T-cell (primary cell): ENCODE results near the gene PREPL. TPM values are rescaled to one million over a fixed set of nuclear protein-coding genes. Genes with fewer than 3 reads are reported as not detected.

Experiments
- ATAC-seq, 4 experiments: fragments of 200-7000 bp in 3 of 4; fragments of 150-1000 bp in 1 of 4; cut with Tn5 transposase; replicated peaks in 1 of 4; 1 replicate in 3 of 4; 2 replicates in 1 of 4; pipeline ENCODE4 v1.10.0; 2021; ENCODE audit warnings: moderate library complexity in 3 of 4, mild to moderate bottlenecking in 2 of 4, moderate number of reproducible peaks in 1 of 4
- CTCF ChIA-PET, 2 donors: fragments of 300-600 bp; sonication (Branson Sonifier 250); formaldehyde crosslinking; loops; one replicate each; lab custom pipeline; 2022; ENCODE audit warnings: antibody characterized with exemption in 2 of 2; lab: Charles Lee
- POLR2A ChIA-PET, 2 donors: fragments of 300-600 bp; sonication (Branson Sonifier 250); formaldehyde crosslinking; loops; one replicate each; lab custom pipeline; 2022; ENCODE audit warnings: antibody characterized with exemption in 2 of 2; lab: Charles Lee
- DNase-seq, 35 experiments: peaks; one replicate each; pipeline versions ENCODE4 v3.0.0 to v3.0.0-alpha.2; 2013 to 2023
- H3K27ac ChIP-seq: one replicate; pipeline ENCODE4 v1.5.1; 2013; ENCODE audit warnings: low read length
- H3K27me3 ChIP-seq, 2 experiments: replicated peaks in 1 of 2; 1 replicate in 1 of 2; 2 replicates in 1 of 2; pipeline versions ENCODE4 v1.6.1 to v1.7.0; 2013; ENCODE audit warnings: low read length in 1 of 2, mixed read lengths in 1 of 2; ENCODE audit not compliant: control insufficient read depth in 2 of 2, insufficient read depth in 2 of 2; ENCODE audit errors: extremely low read depth in 1 of 2
- H3K36me3 ChIP-seq, 2 donors: 1 replicate in 1 of 2; 2 replicates in 1 of 2; pipeline versions ENCODE4 v1.6.1 to v1.7.0; 2013; ENCODE audit warnings: low read length in 1 of 2; ENCODE audit not compliant: control insufficient read depth in 2 of 2, insufficient read depth in 1 of 2; ENCODE audit errors: extremely low read depth in 1 of 2
- H3K4me1 ChIP-seq, 2 experiments: 1 replicate in 1 of 2; 2 replicates in 1 of 2; pipeline versions ENCODE4 v1.6.1 to v1.7.0; 2013; ENCODE audit warnings: low read length in 2 of 2, mixed read lengths in 1 of 2; ENCODE audit not compliant: insufficient read depth in 2 of 2, control insufficient read depth in 1 of 2; ENCODE audit errors: extremely low read depth in 1 of 2
- H3K4me3 ChIP-seq, 2 donors: 1 replicate in 1 of 2; 2 replicates in 1 of 2; pipeline versions ENCODE4 v1.5.1 to v1.7.0; 2013; ENCODE audit warnings: mild to moderate bottlenecking in 2 of 2, low read length in 1 of 2, moderate library complexity in 1 of 2; ENCODE audit not compliant: control insufficient read depth in 1 of 2; ENCODE audit errors: extremely low read depth in 1 of 2
- H3K9me3 ChIP-seq: 2 replicates; pipeline ENCODE4 v1.7.0; 2013
- H3K27ac Mint-ChIP-seq, 2 donors: one replicate each; pipeline ENCODE4 v1.8.0; 2020 to 2021; ENCODE audit warnings: mild to moderate bottlenecking in 2 of 2, mixed read lengths in 2 of 2
- H3K27me3 Mint-ChIP-seq, 2 donors: one replicate each; pipeline ENCODE4 v1.8.0; 2021 to 2022; ENCODE audit warnings: mixed read lengths in 2 of 2
- H3K36me3 Mint-ChIP-seq: one replicate; pipeline ENCODE4 v1.8.0; 2021; ENCODE audit warnings: mixed read lengths
- H3K4me1 Mint-ChIP-seq, 3 donors: one replicate each; pipeline ENCODE4 v1.8.0; 2020 to 2022; ENCODE audit warnings: mixed read lengths in 3 of 3, mild to moderate bottlenecking in 1 of 3
- H3K4me3 Mint-ChIP-seq, 3 donors: one replicate each; pipeline ENCODE4 v1.8.0; 2020 to 2022; ENCODE audit warnings: mild to moderate bottlenecking in 3 of 3, mixed read lengths in 3 of 3, moderate library complexity in 3 of 3
- H3K9me3 Mint-ChIP-seq, 3 donors: one replicate each; pipeline ENCODE4 v1.8.0; 2020 to 2022; ENCODE audit warnings: mixed read lengths in 3 of 3
- WGBS: methylation state at CpG from one replicate; pipeline ENCODE4 v1.1.5; 2013; ENCODE audit warnings: missing lambda C conversion rate; ENCODE audit not compliant: insufficient coverage; 5-methylcytosine and 5-hydroxymethylcytosine counted together
- total RNA-seq, 35 experiments: library from RNA in 6 of 35; stranded (reverse) in 6 of 35; fragments of 120-200 nt in 1 of 35; gene quantifications; one replicate each; pipeline versions ENCODE4 v1.2.1 to v1.2.4 and lab custom pipeline; 2013 to 2026

Gene PREPL
- total RNA-seq, 5 donors from 2014 or later (not counting 1 experiment from before 2014, with no cell fraction given) = 27.7 to 33.3 (median 30.7) TPM

DNA sequence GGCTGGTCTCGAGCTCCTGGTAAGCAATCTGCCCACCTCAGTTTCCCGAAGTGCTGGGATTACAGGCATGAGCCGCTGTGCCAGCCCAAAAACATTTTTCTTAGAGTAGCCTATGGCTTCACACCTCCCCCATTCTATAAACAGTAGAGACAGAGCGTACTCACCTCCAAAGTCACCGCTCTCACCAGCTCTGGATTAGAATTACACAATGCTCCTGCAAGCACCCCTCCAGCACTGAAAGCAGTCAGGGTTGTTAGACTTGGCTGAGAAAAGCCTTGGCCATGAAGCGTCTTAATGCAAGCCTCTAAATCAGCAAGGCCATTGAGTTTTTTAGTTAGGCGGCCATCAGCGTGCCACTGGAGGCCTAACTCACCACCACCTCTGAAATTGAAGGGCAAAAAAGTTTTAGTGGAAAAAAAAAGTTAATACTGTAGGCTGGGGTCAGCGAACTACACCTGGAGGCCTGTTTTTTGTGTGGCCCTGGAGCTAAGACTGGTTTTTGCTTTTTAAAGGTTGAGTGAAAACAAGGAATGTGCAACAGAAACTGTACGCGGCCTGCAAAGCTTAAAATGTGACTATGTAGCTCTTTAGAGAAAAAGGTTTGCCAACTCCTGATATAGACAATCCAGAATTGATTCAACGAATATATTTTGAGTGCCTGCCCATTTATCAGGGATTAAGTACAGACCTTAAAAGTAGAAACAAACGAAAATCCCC lies 34.6 kb downstream of the PREPL start:
- no peak for ATAC-seq
- ChIA-PET POLR2A (no interaction called here), CTCF (no interaction called here)
- Histone ChIP-seq H3K27me3 (no peaks in the 10 kb centered on the region), H3K36me3 (peaks cover 3 to 53% of the 10 kb centered on the region in 2 donors), H3K9me3 (no peaks in the 10 kb centered on the region), H3K27ac (no peak overlapping the region), H3K4me3 (no peak overlapping the region), H3K4me1 (no peaks in the 10 kb centered on the region)
- Mint-ChIP-seq H3K4me3 (no peak overlapping the region), H3K27me3 (no peaks in the 10 kb centered on the region), H3K27ac (no peak overlapping the region), H3K4me1 (peaks cover 0 to 5% (median 2%) of the 10 kb centered on the region in 3 donors), H3K36me3 (peaks cover 67% of the 10 kb centered on the region), H3K9me3 (no peaks in the 10 kb centered on the region)
- WGBS = 86% methylated on average over 7 of the region's 13 CpGs
- no peak for DNase-seq

DNA sequence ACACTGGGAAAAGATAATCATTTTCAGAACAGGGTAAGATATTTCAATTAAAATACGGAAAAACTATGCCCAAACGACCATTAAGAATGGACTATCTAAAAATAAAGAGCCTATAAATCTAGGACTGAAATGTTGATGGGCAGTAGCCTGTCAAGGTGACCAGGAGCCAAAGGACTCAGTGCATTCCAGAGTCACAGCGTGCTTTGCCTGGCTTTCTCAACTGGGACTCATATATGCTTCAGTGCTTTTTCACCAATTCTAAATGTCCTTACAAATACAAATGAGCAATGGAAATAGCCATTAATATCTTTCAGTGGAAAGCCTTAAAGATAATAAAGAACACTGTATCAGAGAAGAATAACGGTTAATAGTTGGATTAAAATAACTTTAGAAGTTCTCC lies 35.4 kb downstream of the PREPL start:
- DNase-seq (no peak), ATAC-seq (no peak)
- Histone ChIP-seq H3K9me3 (no peaks in the 10 kb centered on the region), H3K27me3 (no peaks in the 10 kb centered on the region), H3K27ac (no peak overlapping the region), H3K36me3 (peaks cover 3 to 56% of the 10 kb centered on the region in 2 donors), H3K4me3 (no peak overlapping the region), H3K4me1 (no peaks in the 10 kb centered on the region)
- WGBS = no CpG with 5 or more reads among the region's 4 CpGs
- Mint-ChIP-seq H3K36me3 (peaks cover 68% of the 10 kb centered on the region), H3K4me1 (peaks cover 0 to 5% (median 2%) of the 10 kb centered on the region in 3 donors), H3K4me3 (no peak overlapping the region), H3K27me3 (no peaks in the 10 kb centered on the region), H3K27ac (no peak overlapping the region), H3K9me3 (no peaks in the 10 kb centered on the region)
- CTCF ChIA-PET = interaction anchor here in 1 of 2 donors (0.6 kb wide), 1 partner anchor 18 kb away, joined by 4 read pairs; no protein-coding TSS in a partner anchor
- POLR2A ChIA-PET = interaction anchor here in 1 of 2 donors (0.6 kb wide), 1 partner anchor 24 kb away, joined by 4 read pairs; no protein-coding TSS in a partner anchor

DNA sequence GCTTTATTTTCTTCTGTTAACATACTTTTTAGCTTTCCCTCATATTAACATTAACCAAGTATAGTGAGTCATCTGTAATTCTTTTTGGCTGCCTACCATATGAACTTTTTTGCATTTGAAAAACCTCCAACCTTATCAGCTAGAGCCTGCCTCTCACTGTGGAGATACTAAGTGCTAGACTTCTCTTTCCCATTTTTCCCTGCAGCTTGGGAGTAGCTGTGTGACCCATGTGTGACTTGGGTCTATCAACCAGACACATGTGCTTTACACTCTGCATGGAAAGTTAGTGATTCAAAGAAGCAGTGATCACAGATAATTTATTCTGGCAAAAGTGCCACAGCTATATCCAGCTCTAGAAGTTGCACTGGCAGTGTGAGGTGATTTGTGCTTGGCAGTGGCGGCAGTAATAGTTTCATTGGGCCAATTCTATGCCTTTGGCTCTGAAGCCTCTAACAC lies 36.3 kb downstream of the PREPL start:
- H3K36me3 Mint-ChIP-seq = peaks cover 72% of the 10 kb centered on the region
- H3K27ac Mint-ChIP-seq = no peak overlapping the region
- H3K4me1 Mint-ChIP-seq = no peaks in the 10 kb centered on the region
- CTCF ChIA-PET = interaction anchor here in 1 of 2 donors (0.6 to 1.5 kb wide), 3 partner anchors 13 to 82 kb away, joined by 3 read pairs; no protein-coding TSS in a partner anchor
- Histone ChIP-seq H3K27ac (no peak overlapping the region), H3K4me1 (no peaks in the 10 kb centered on the region), H3K9me3 (no peaks in the 10 kb centered on the region), H3K36me3 (peaks cover 3 to 63% of the 10 kb centered on the region in 2 donors), H3K4me3 (no peak overlapping the region), H3K27me3 (no peaks in the 10 kb centered on the region)
- POLR2A ChIA-PET = no interaction called here
- no CpG with 5 or more reads among the region's 1 CpG for whole genome bisulfite sequencing
- DNase-seq = no peak
- no peaks in the 10 kb centered on the region for H3K27me3 Mint-ChIP-seq
- no peaks in the 10 kb centered on the region for H3K9me3 Mint-ChIP-seq
- H3K4me3 Mint-ChIP-seq = no peak overlapping the region
- ATAC-seq = no peak

DNA sequence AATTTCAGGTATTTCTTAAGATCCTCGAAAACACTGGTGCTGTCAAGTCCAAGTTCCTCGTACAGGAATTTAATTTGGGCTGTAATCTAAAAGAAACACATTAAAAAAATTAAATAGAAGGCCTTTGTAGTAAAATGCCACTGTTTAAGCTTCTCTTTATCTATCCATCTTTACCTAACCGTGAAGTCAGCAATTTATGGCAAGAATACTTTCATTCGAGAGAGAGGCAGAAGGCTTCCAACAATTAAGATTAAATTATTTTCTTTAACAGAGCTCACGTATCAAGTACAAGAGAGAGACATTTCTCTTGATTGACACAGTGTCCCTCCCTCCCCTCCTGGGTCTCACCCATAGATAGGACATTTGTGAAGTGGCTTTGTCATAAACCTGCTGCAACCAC lies 39.9 kb downstream of the PREPL start:
- H3K27me3 ChIP-seq = no peaks in the 10 kb centered on the region
- ChIA-PET POLR2A (no interaction called here), CTCF (interaction anchor here in 1 of 2 donors (0.5 kb wide), 1 partner anchor 33 kb away, joined by 3 read pairs; no protein-coding TSS in a partner anchor)
- peaks cover 0 to 55% of the 10 kb centered on the region in 2 donors for H3K36me3 ChIP-seq
- no peaks in the 10 kb centered on the region for H3K27me3 Mint-ChIP-seq
- DNase-seq (no peak), ATAC-seq (no peak)
- H3K4me1 ChIP-seq = no peaks in the 10 kb centered on the region
- no peak overlapping the region for H3K27ac Mint-ChIP-seq
- H3K36me3 Mint-ChIP-seq = peaks cover 74% of the 10 kb centered on the region
- no peak overlapping the region for H3K4me3 Mint-ChIP-seq
- WGBS = no CpG with 5 or more reads among the region's 5 CpGs
- H3K9me3 ChIP-seq = no peaks in the 10 kb centered on the region
- no peak overlapping the region for H3K4me3 ChIP-seq
- H3K27ac ChIP-seq = no peak overlapping the region
- H3K9me3 Mint-ChIP-seq = peaks cover 0 to under 1% (median 0%) of the 10 kb centered on the region in 3 donors
- no peaks in the 10 kb centered on the region for H3K4me1 Mint-ChIP-seq

DNA sequence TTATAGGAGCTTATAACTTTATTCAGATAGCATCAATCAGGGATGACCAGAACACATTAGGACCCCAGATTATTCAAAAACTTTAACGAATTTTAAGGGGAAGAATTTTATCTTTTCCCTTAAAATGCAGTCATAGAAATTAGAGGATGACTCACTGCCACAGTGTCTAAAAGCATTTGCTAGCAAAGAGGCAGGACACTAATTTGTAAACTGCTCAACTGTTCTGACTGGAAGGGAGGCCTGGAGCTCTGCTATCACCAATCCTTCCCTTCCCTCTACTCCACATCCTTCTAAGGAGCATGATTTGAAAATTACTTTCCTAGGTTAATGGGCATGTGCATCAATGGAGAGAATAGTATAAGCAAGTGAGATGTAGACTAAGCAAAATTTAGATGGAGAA lies 40.5 kb downstream of the PREPL start:
- H3K9me3 Mint-ChIP-seq = peaks cover 0 to 6% (median 0%) of the 10 kb centered on the region in 3 donors
- no peaks in the 10 kb centered on the region for H3K27me3 ChIP-seq
- H3K4me1 ChIP-seq = no peaks in the 10 kb centered on the region
- DNase-seq (no peak), ATAC-seq (no peak)
- no peak overlapping the region for H3K27ac ChIP-seq
- H3K36me3 ChIP-seq = peaks cover 0 to 53% of the 10 kb centered on the region in 2 donors
- ChIA-PET CTCF (interaction anchor here in 1 of 2 donors (0.5 kb wide), 1 partner anchor 33 kb away, joined by 3 read pairs; no protein-coding TSS in a partner anchor), POLR2A (interaction anchor here in 1 of 2 donors (0.6 kb wide), 1 partner anchor 128 kb away, joined by 6 read pairs; no protein-coding TSS in a partner anchor)
- no peak overlapping the region for H3K4me3 Mint-ChIP-seq
- H3K27ac Mint-ChIP-seq = no peak overlapping the region
- no peak overlapping the region for H3K4me3 ChIP-seq
- no CpG with 5 or more reads among the region's 1 CpG for WGBS
- peaks cover 77% of the 10 kb centered on the region for H3K36me3 Mint-ChIP-seq
- no peaks in the 10 kb centered on the region for H3K9me3 ChIP-seq
- no peaks in the 10 kb centered on the region for H3K4me1 Mint-ChIP-seq
- H3K27me3 Mint-ChIP-seq = no peaks in the 10 kb centered on the region

DNA sequence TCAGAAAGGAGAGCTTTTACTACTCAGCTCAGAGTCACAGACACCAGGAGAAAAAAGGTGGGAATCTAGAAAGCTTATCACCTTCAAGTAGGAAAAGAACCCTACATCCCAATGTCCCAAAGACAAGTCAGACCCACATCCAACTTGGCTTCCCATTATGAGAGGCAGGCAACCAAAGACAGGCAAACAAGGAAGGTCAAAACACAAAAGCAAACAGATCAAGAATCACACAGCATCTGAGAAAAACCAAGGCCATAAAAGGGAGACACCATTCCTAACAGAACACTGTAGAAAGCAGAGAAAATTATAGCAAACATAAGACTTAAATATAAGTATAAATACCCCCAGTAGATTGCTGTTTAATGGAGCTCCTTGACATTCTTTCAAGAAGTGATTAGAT lies 45.3 kb downstream of the PREPL start:
- Histone ChIP-seq H3K9me3 (no peaks in the 10 kb centered on the region), H3K27ac (no peak overlapping the region), H3K4me1 (no peaks in the 10 kb centered on the region), H3K4me3 (no peak overlapping the region), H3K27me3 (no peaks in the 10 kb centered on the region), H3K36me3 (peaks cover 0 to 48% of the 10 kb centered on the region in 2 donors)
- no peak overlapping the region for H3K27ac Mint-ChIP-seq
- ChIA-PET POLR2A (interaction anchor here in 1 of 2 donors (0.7 kb wide), 1 partner anchor 296 kb away, joined by 8 read pairs; no protein-coding TSS in a partner anchor), CTCF (no interaction called here)
- H3K27me3 Mint-ChIP-seq = no peaks in the 10 kb centered on the region
- H3K9me3 Mint-ChIP-seq = peaks cover 14 to 24% (median 16%) of the 10 kb centered on the region in 3 donors
- no peak for DNase-seq
- no peak overlapping the region for H3K4me3 Mint-ChIP-seq
- H3K4me1 Mint-ChIP-seq = no peaks in the 10 kb centered on the region
- peaks cover 80% of the 10 kb centered on the region for H3K36me3 Mint-ChIP-seq
- ATAC-seq = no peak
